Neural progenitor cell (in vitro differentiated cells): ENCODE data around the gene PTGDR. TPM values are rescaled to one million over a fixed set of nuclear protein-coding genes. Genes with fewer than 3 reads are reported as not detected.
A peak's percentile ranks its signal among the peaks of the same experiment; 100 is the strongest.

Experiments used
- DNase-seq: peaks from one replicate; pipeline ENCODE4 v3.0.0-alpha.2; 2016; ENCODE audit warnings: low spot score
- H2AFZ ChIP-seq: fragments of 200-600 bp; sonication (generic); replicated peaks from 2 replicates; pipeline ENCODE4 v1.6.1; 2016; ENCODE audit warnings: antibody characterized with exemption
- H3F3A ChIP-seq: fragments of 200-600 bp; sonication (generic); 2 replicates; pipeline ENCODE4 v1.6.1; 2016; ENCODE audit warnings: antibody characterized with exemption, low read depth
- H3K27ac ChIP-seq: fragments of 200-600 bp; sonication (generic); 2 replicates; pipeline ENCODE4 v1.5.1; 2016; ENCODE audit warnings: mild to moderate bottlenecking
- H3K27me3 ChIP-seq: fragments of 200-600 bp; sonication (generic); 2 replicates; pipeline ENCODE4 v1.6.1; 2016; ENCODE audit warnings: mild to moderate bottlenecking, moderate library complexity
- H3K36me3 ChIP-seq: fragments of 200-600 bp; sonication (generic); 2 replicates; pipeline ENCODE4 v1.5.1; 2016
- H3K4me1 ChIP-seq: fragments of 200-600 bp; sonication (generic); 2 replicates; pipeline ENCODE4 v1.6.1; 2016; ENCODE audit warnings: mixed run types
- H3K4me2 ChIP-seq: fragments of 200-600 bp; sonication (generic); 2 replicates; pipeline ENCODE4 v1.6.1; 2016
- H3K4me3 ChIP-seq: fragments of 200-600 bp; sonication (generic); 2 replicates; pipeline ENCODE4 v1.5.1; 2016
- H3K79me2 ChIP-seq: fragments of 200-600 bp; sonication (generic); 2 replicates; pipeline ENCODE4 v1.6.1; 2016; ENCODE audit warnings: low read depth
- H3K9ac ChIP-seq: fragments of 200-600 bp; sonication (generic); 2 replicates; pipeline ENCODE4 v1.6.1; 2016
- H3K9me3 ChIP-seq: fragments of 200-600 bp; sonication (generic); 2 replicates; pipeline ENCODE4 v1.5.1; 2016; ENCODE audit warnings: low read depth
- H4K20me1 ChIP-seq: fragments of 200-600 bp; sonication (generic); 2 replicates; pipeline ENCODE4 v1.6.1; 2016; ENCODE audit warnings: low read depth
- H3K27ac Mint-ChIP-seq: 3 replicates; pipeline ENCODE4 v1.8.0; 2021; ENCODE audit warnings: mixed read lengths
- H3K27me3 Mint-ChIP-seq: 2 replicates; pipeline ENCODE4 v1.8.0; 2022; ENCODE audit warnings: low read depth, mild to moderate bottlenecking, inconsistent platforms, moderate library complexity, mixed read lengths; ENCODE audit not compliant: insufficient read depth
- H3K36me3 Mint-ChIP-seq: 3 replicates; pipeline ENCODE4 v1.8.0; 2021; ENCODE audit warnings: mixed read lengths
- H3K4me1 Mint-ChIP-seq: 3 replicates; pipeline ENCODE4 v1.8.0; 2021; ENCODE audit warnings: mixed read lengths
- H3K4me3 Mint-ChIP-seq: 3 replicates; pipeline ENCODE4 v1.8.0; 2021; ENCODE audit warnings: mild to moderate bottlenecking, moderate library complexity, mixed read lengths
- H3K9me3 Mint-ChIP-seq: 3 replicates; pipeline ENCODE4 v1.8.0; 2020; ENCODE audit warnings: mixed read lengths
- CTCF ChIP-seq: fragments of 200-600 bp; sonication (generic); IDR thresholded peaks from 2 replicates; pipeline ENCODE4 v1.5.1; 2017; ENCODE audit warnings: antibody characterized with exemption, mild to moderate bottlenecking
- EZH2 ChIP-seq: fragments of 200-600 bp; sonication (generic); IDR thresholded peaks from 2 replicates; pipeline ENCODE4 v1.6.1; 2017; ENCODE audit warnings: antibody characterized with exemption, mild to moderate bottlenecking, moderate library complexity
- EZH2phosphoT487 ChIP-seq: fragments of 200-600 bp; sonication (generic); IDR thresholded peaks from 2 replicates; pipeline ENCODE4 v1.6.1; 2017; ENCODE audit warnings: antibody characterized with exemption
- total RNA-seq: library from RNA; depleted of rRNA; stranded (reverse); fragments of >200 nt; gene quantifications from 2 replicates; pipeline ENCODE4 v1.2.3, GENCODE V29; 2015; ENCODE audit warnings: low replicate concordance

The PTGDR gene
- total RNA-seq, 1 donor from 2014 or later, result 0.58 TPM

DNA sequence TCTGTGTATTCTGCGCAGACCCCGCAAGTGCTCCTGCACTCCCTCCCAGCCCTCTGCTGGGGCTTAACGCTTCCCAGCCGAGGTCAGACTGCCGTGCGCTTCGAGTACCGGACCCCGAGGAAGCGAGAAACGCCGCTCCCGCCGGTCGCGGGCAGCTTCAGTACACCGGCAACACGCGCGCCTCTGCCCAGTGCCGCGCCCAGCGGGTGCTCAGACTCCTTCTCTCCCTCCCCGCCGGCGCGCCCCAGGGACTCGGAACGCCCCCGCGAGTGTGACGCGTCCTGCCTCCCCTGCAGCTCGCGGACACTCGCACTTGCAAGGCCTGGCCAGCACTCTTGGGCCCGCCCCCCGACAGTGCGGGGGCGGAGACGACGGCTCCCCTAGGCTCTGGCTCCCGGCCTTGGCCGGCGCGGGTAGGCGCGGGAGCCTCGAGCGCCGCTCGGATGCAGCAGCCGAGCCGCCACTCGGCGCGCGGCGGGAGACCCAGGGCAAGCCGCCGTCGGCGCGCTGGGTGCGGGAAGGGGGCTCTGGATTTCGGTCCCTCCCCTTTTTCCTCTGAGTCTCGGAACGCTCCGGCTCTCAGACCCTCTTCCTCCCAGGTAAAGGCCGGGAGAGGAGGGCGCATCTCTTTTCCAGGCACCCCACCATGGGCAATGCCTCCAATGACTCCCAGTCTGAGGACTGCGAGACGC, 46.6 kb downstream of the PTGDR start, which contains the start of gene PTGER2:
Gene PTGER2 (plus strand): TSS at position 410 of the 692 bp plus-strand sequence. CDS start 237 bp downstream, at position 647.
- Histone ChIP-seq H3K27me3 (peaks cover 78% of the 10 kb centered on the region), H3F3A (peaks cover 7% of the 10 kb centered on the region), H3K9ac (no peak within 1 kb of the TSS), H3K9me3 (no peaks in the 10 kb centered on the region), H3K4me1 (peaks cover 11% of the 10 kb centered on the region), H3K36me3 (no peaks in the 10 kb centered on the region), H3K4me3 (peak within 1 kb of the TSS; percentile 52), H4K20me1 (peaks cover 24% of the 10 kb centered on the region), H3K79me2 (no peaks in the 10 kb centered on the region), H2AFZ (peak within 1 kb of the TSS; percentile 82), H3K27ac (no peak within 1 kb of the TSS), H3K4me2 (peak within 1 kb of the TSS; percentile 93)
- Mint-ChIP-seq H3K27ac (no peak within 1 kb of the TSS), H3K9me3 (peaks cover 5% of the 10 kb centered on the region), H3K4me3 (peak within 1 kb of the TSS; percentile 91), H3K4me1 (peaks cover 15% of the 10 kb centered on the region), H3K36me3 (no peaks in the 10 kb centered on the region), H3K27me3 (peaks cover 52% of the 10 kb centered on the region)
- peak; percentile 70 for TF ChIP-seq EZH2phosphoT487
- TF ChIP-seq CTCF, result peak; percentile 2
- no peak for TF ChIP-seq EZH2
- peak; percentile 78 for DNase-seq

- H4K20me1 ChIP-seq, result peaks cover 24% of the 10 kb centered on the region
- H3K27ac ChIP-seq, result no peak overlapping the region
- peak; percentile 36 for DNase-seq
- H3K79me2 ChIP-seq, result no peaks in the 10 kb centered on the region
- no peaks in the 10 kb centered on the region for H3K36me3 ChIP-seq
- peak overlapping the region; percentile 91 for H3K4me3 Mint-ChIP-seq
- H3K4me2 ChIP-seq, result peak overlapping the region; percentile 93
- H3K9ac ChIP-seq, result no peak overlapping the region
- no peak overlapping the region for H3K27ac Mint-ChIP-seq
- peaks cover 11% of the 10 kb centered on the region for H3K4me1 ChIP-seq
- H3K27me3 Mint-ChIP-seq, result peaks cover 50% of the 10 kb centered on the region
- H3K27me3 ChIP-seq, result peaks cover 78% of the 10 kb centered on the region
- H3K9me3 Mint-ChIP-seq, result peaks cover 5% of the 10 kb centered on the region
- H3K36me3 Mint-ChIP-seq, result no peaks in the 10 kb centered on the region
- peaks cover 7% of the 10 kb centered on the region for H3F3A ChIP-seq
- H3K4me3 ChIP-seq, result peak overlapping the region; percentile 52
- H2AFZ ChIP-seq, result peak overlapping the region; percentile 82
- peaks cover 15% of the 10 kb centered on the region for H3K4me1 Mint-ChIP-seq
- TF ChIP-seq EZH2 (peak; percentile 91), CTCF (no peak), EZH2phosphoT487 (peak; percentile 88)
- no peaks in the 10 kb centered on the region for H3K9me3 ChIP-seq
Observed at GRCh38 chr14:52314595-52315354, 47.3 kb downstream of the PTGDR start.

GRCh38 chr14:52315355-52315718, 47.8 kb downstream of the PTGDR start:
- Histone ChIP-seq H3F3A (peaks cover 7% of the 10 kb centered on the region), H3K36me3 (no peaks in the 10 kb centered on the region), H3K4me3 (peak overlapping the region; percentile 52), H2AFZ (no peak overlapping the region), H3K4me1 (peaks cover 11% of the 10 kb centered on the region), H4K20me1 (peaks cover 24% of the 10 kb centered on the region), H3K27ac (no peak overlapping the region), H3K79me2 (no peaks in the 10 kb centered on the region), H3K9ac (no peak overlapping the region), H3K9me3 (no peaks in the 10 kb centered on the region), H3K27me3 (peaks cover 78% of the 10 kb centered on the region), H3K4me2 (peak overlapping the region; percentile 93)
- H3K4me1 Mint-ChIP-seq, result peaks cover 15% of the 10 kb centered on the region
- H3K9me3 Mint-ChIP-seq, result peaks cover 5% of the 10 kb centered on the region
- H3K36me3 Mint-ChIP-seq, result no peaks in the 10 kb centered on the region
- peak overlapping the region; percentile 91 for H3K4me3 Mint-ChIP-seq
- TF ChIP-seq EZH2 (no peak), EZH2phosphoT487 (peak; percentile 1), CTCF (no peak)
- DNase-seq, result peak; percentile 23
- peaks cover 50% of the 10 kb centered on the region for H3K27me3 Mint-ChIP-seq
- no peak overlapping the region for H3K27ac Mint-ChIP-seq
